NAMALWA (cell line): ENCODE data around the gene CDH4.

ENCODE experiments used
- DNase-seq: peaks from one replicate; pipeline ENCODE4 v3.0.0-alpha.2; 2015; ENCODE audit warnings: low spot score

CDH4 gene

GRCh38 chr20:61605862-61606557, 353.9 kb downstream of the CDH4 start:
- DNase-seq, result no peak

GRCh38 chr20:61608275-61609085, 356.4 kb downstream of the CDH4 start:
- no peak for DNase-seq

- DNase-seq, result no peak
Measured at GRCh38 chr20:61609461-61609860, 357.4 kb downstream of the CDH4 start.

GRCh38 chr20:61611401-61612180, 359.5 kb downstream of the CDH4 start:
- DNase-seq, result no peak

- DNase-seq, result no peak
Measured at GRCh38 chr20:61613917-61614705, 362.1 kb downstream of the CDH4 start.

GRCh38 chr20:61614706-61615100, 362.6 kb downstream of the CDH4 start:
- no peak for DNase-seq

- no peak for DNase-seq
Measured at GRCh38 chr20:61615806-61616205, 363.7 kb downstream of the CDH4 start.

GRCh38 chr20:61619751-61620150, 367.7 kb downstream of the CDH4 start:
- DNase-seq, result no peak

- no peak for DNase-seq
Measured at GRCh38 chr20:61620174-61620573, 368.1 kb downstream of the CDH4 start.

GRCh38 chr20:61621035-61621730, 369.1 kb downstream of the CDH4 start:
- DNase-seq, result no peak

GRCh38 chr20:61621852-61622251, 369.8 kb downstream of the CDH4 start:
- no peak for DNase-seq

- no peak for DNase-seq
Measured at GRCh38 chr20:61623451-61623850, 371.4 kb downstream of the CDH4 start.

- no peak for DNase-seq
Measured at GRCh38 chr20:61625246-61625645, 373.2 kb downstream of the CDH4 start.

GRCh38 chr20:61626412-61626811, 374.4 kb downstream of the CDH4 start:
- no peak for DNase-seq

GRCh38 chr20:61627791-61628415, 375.8 kb downstream of the CDH4 start:
- no peak for DNase-seq

- DNase-seq, result no peak
Measured at GRCh38 chr20:61628480-61628879, 376.4 kb downstream of the CDH4 start.

GRCh38 chr20:61628901-61629601, 377.0 kb downstream of the CDH4 start:
- DNase-seq, result peak; percentile 6

GRCh38 chr20:61629602-61630390, 377.7 kb downstream of the CDH4 start:
- no peak for DNase-seq

GRCh38 chr20:61630391-61630650, 378.3 kb downstream of the CDH4 start:
- DNase-seq, result no peak

GRCh38 chr20:61630816-61631215, 378.8 kb downstream of the CDH4 start:
- DNase-seq, result no peak
